ENCODE measurements around the gene TCP11L2.

DNA sequence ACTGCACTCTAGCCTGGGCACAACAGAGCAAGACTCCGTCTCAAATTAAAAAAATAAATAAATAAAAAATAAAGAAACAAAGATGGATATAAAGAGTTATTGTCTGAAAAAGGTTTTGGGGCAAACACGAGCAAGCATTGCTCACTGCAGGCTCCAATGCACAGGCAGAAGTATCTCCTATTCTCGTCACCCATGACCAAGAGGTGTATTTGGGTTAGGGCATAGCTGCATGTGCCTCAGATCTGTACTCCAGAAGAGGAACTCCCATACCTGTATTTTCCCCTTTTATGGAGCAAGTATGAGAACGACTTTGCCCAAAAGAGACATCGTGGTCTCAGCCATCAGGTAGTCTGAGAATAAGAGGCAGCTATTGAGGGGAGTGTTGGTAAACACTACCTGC, 10.2 kb upstream of the TCP11L2 start:
- no peak for TF ChIP-seq L3MBTL2 (IDR thresholded peaks at IDR 0.05)
- no peak for TF ChIP-seq POLR2A (conservative IDR thresholded peaks at IDR 0.05)
- TF ChIP-seq ZNF146 (CRISPR knock-in tag; IDR thresholded peaks at IDR 0.05; ENCODE audit: unreplicated experiment): no peak
- TF ChIP-seq HMG20B (CRISPR knock-in tag; IDR thresholded peaks at IDR 0.05): no peak
- TF ChIP-seq, protein P1, sequence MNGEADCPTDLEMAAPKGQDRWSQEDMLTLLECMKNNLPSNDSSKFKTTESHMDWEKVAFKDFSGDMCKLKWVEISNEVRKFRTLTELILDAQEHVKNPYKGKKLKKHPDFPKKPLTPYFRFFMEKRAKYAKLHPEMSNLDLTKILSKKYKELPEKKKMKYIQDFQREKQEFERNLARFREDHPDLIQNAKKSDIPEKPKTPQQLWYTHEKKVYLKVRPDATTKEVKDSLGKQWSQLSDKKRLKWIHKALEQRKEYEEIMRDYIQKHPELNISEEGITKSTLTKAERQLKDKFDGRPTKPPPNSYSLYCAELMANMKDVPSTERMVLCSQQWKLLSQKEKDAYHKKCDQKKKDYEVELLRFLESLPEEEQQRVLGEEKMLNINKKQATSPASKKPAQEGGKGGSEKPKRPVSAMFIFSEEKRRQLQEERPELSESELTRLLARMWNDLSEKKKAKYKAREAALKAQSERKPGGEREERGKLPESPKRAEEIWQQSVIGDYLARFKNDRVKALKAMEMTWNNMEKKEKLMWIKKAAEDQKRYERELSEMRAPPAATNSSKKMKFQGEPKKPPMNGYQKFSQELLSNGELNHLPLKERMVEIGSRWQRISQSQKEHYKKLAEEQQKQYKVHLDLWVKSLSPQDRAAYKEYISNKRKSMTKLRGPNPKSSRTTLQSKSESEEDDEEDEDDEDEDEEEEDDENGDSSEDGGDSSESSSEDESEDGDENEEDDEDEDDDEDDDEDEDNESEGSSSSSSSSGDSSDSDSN (IDR thresholded peaks at IDR 0.05; ENCODE audit: borderline replicate concordance in 1 of 2, low read depth in 2 of 2, low read length in 2 of 2): no peak
- no peak for TF ChIP-seq ZNF263 (CRISPR knock-in tag; IDR thresholded peaks at IDR 0.05; ENCODE audit: borderline replicate concordance)
- TF ChIP-seq, protein P2, sequence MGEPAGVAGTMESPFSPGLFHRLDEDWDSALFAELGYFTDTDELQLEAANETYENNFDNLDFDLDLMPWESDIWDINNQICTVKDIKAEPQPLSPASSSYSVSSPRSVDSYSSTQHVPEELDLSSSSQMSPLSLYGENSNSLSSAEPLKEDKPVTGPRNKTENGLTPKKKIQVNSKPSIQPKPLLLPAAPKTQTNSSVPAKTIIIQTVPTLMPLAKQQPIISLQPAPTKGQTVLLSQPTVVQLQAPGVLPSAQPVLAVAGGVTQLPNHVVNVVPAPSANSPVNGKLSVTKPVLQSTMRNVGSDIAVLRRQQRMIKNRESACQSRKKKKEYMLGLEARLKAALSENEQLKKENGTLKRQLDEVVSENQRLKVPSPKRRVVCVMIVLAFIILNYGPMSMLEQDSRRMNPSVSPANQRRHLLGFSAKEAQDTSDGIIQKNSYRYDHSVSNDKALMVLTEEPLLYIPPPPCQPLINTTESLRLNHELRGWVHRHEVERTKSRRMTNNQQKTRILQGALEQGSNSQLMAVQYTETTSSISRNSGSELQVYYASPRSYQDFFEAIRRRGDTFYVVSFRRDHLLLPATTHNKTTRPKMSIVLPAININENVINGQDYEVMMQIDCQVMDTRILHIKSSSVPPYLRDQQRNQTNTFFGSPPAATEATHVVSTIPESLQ (CRISPR knock-in tag; IDR thresholded peaks at IDR 0.05): no peak
- TF ChIP-seq, protein P3, sequence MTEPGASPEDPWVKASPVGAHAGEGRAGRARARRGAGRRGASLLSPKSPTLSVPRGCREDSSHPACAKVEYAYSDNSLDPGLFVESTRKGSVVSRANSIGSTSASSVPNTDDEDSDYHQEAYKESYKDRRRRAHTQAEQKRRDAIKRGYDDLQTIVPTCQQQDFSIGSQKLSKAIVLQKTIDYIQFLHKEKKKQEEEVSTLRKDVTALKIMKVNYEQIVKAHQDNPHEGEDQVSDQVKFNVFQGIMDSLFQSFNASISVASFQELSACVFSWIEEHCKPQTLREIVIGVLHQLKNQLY (CRISPR knock-in tag; conservative IDR thresholded peaks at IDR 0.05): no peak
- TF ChIP-seq ZZZ3 (IDR thresholded peaks at IDR 0.05): no peak
- TF ChIP-seq CEBPB (tag; IDR thresholded peaks at IDR 0.05): no peak
- TF ChIP-seq YY1 (IDR thresholded peaks at IDR 0.05; ENCODE audit: borderline replicate concordance in 1 of 3, control insufficient read depth in 1 of 3, extremely low read depth in 1 of 3, insufficient read depth in 3 of 3, insufficient read length in 1 of 3, insufficient replicate concordance in 2 of 3, low read depth in 1 of 3, low read length in 2 of 3): no peak
- no peak for TF ChIP-seq PHF21A (IDR thresholded peaks at IDR 0.05; ENCODE audit: borderline replicate concordance, low read depth)
- TF ChIP-seq, protein P4, sequence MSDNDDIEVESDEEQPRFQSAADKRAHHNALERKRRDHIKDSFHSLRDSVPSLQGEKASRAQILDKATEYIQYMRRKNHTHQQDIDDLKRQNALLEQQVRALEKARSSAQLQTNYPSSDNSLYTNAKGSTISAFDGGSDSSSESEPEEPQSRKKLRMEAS (CRISPR knock-in tag; IDR thresholded peaks at IDR 0.05): no peak
- TF ChIP-seq, protein P5, sequence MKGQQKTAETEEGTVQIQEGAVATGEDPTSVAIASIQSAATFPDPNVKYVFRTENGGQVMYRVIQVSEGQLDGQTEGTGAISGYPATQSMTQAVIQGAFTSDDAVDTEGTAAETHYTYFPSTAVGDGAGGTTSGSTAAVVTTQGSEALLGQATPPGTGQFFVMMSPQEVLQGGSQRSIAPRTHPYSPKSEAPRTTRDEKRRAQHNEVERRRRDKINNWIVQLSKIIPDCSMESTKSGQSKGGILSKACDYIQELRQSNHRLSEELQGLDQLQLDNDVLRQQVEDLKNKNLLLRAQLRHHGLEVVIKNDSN (CRISPR knock-in tag; IDR thresholded peaks at IDR 0.05): no peak
